DND-41 (cell line): Measurements from ENCODE around the gene THPO.
A peak's percentile ranks its signal among the peaks of the same experiment; 100 is the strongest.

Source experiments
- ATAC-seq: fragments of 200-7000 bp; cut with Tn5 transposase; 3 replicates; pipeline ENCODE4 v1.9.1; 2021; ENCODE audit warnings: low read depth; ENCODE audit not compliant: insufficient read depth
- DNase-seq: peaks from one replicate; pipeline ENCODE4 v3.0.0-alpha.2; 2020
- H2AFZ ChIP-seq: 2 replicates; pipeline ENCODE4 v1.6.0; 2012; ENCODE audit warnings: low read depth, low read length
- H3K27ac ChIP-seq: 2 replicates; pipeline ENCODE4 v1.5.1; 2012; ENCODE audit warnings: low read length, inconsistent platforms
- H3K27me3 ChIP-seq: fragments of 200-600 bp; sonication (generic); 2 replicates; pipeline ENCODE4 v1.6.0; 2012; ENCODE audit warnings: low read length, mild to moderate bottlenecking, inconsistent platforms; ENCODE audit not compliant: insufficient read depth, poor library complexity
- H3K36me3 ChIP-seq: 2 replicates; pipeline ENCODE4 v1.5.1; 2012; ENCODE audit warnings: low read length, inconsistent platforms; ENCODE audit not compliant: insufficient read depth
- H3K4me1 ChIP-seq: 2 replicates; pipeline ENCODE4 v1.5.1; 2012; ENCODE audit warnings: mild to moderate bottlenecking, low read length; ENCODE audit not compliant: insufficient read depth
- H3K4me2 ChIP-seq: 2 replicates; pipeline ENCODE4 v1.6.0; 2012; ENCODE audit warnings: mild to moderate bottlenecking, moderate library complexity, low read length, inconsistent platforms; ENCODE audit not compliant: insufficient read depth
- H3K4me3 ChIP-seq, 2 experiments: fragments of 200-600 bp in 1 of 2; shearing (Covaris generic) in 1 of 2; 2 replicates each; pipeline ENCODE4 v1.5.1; 2012 to 2016; ENCODE audit warnings: inconsistent platforms in 2 of 2, low read length in 2 of 2, mild to moderate bottlenecking in 2 of 2, low read depth in 1 of 2, moderate library complexity in 1 of 2
- H3K79me2 ChIP-seq: 2 replicates; pipeline ENCODE4 v1.6.0; 2012; ENCODE audit warnings: low read length, inconsistent platforms; ENCODE audit not compliant: insufficient read depth
- H3K9ac ChIP-seq: 2 replicates; pipeline ENCODE4 v1.6.0; 2012; ENCODE audit warnings: low read depth, mild to moderate bottlenecking, inconsistent platforms, low read length, moderate library complexity
- H3K9me3 ChIP-seq: 2 replicates; pipeline ENCODE4 v1.5.1; 2012; ENCODE audit warnings: low read length, moderate library complexity, mild to moderate bottlenecking, inconsistent platforms; ENCODE audit not compliant: insufficient read depth, severe bottlenecking
- H4K20me1 ChIP-seq: 2 replicates; pipeline ENCODE4 v1.6.0; 2012; ENCODE audit warnings: low read length; ENCODE audit not compliant: insufficient read depth
- CTCF ChIP-seq: IDR thresholded peaks from 2 replicates; pipeline ENCODE4 v1.5.1; 2012; ENCODE audit warnings: borderline replicate concordance, low read length, moderate library complexity, mild to moderate bottlenecking; ENCODE audit not compliant: poor library complexity, severe bottlenecking; ENCODE audit errors: extremely low read depth
- EZH2 ChIP-seq: IDR thresholded peaks from 3 replicates; pipeline ENCODE4 v1.6.1; 2012; ENCODE audit warnings: borderline replicate concordance, low read depth, mild to moderate bottlenecking, moderate library complexity, low read length, inconsistent platforms; ENCODE audit not compliant: severe bottlenecking

The THPO gene

GRCh38 chr3:184417619-184418327 is 39.8 kb upstream of the THPO start:
- Histone ChIP-seq H3K9ac (no peak overlapping the region), H3K27me3 (no peaks in the 10 kb centered on the region), H3K4me3 (no peak overlapping the region), H3K27ac (no peak overlapping the region), H3K9me3 (no peaks in the 10 kb centered on the region), H3K4me1 (peaks cover 3% of the 10 kb centered on the region; the same call in 1 of the 2 replicates), H3K36me3 (no peaks in the 10 kb centered on the region), H2AFZ (no peak overlapping the region), H4K20me1 (no peaks in the 10 kb centered on the region), H3K4me2 (peak overlapping the region; percentile 46; the same call in 1 of the 2 replicates), H3K79me2 (no peaks in the 10 kb centered on the region)
- peak; percentile 75 for DNase-seq
- peak; percentile 94 for TF ChIP-seq CTCF
- no peak for TF ChIP-seq EZH2
- peak; percentile 98 for ATAC-seq

GRCh38 chr3:184415203-184415490 is 37.1 kb upstream of the THPO start:
- H3K36me3 ChIP-seq = no peaks in the 10 kb centered on the region
- no peaks in the 10 kb centered on the region for H4K20me1 ChIP-seq
- no peaks in the 10 kb centered on the region for H3K9me3 ChIP-seq
- H2AFZ ChIP-seq = no peak overlapping the region
- no peak overlapping the region for H3K27ac ChIP-seq
- ATAC-seq (no peak), DNase-seq (no peak)
- TF ChIP-seq CTCF (no peak), EZH2 (no peak)
- H3K4me2 ChIP-seq = no peak overlapping the region
- no peak overlapping the region for H3K4me3 ChIP-seq
- peaks cover 3% of the 10 kb centered on the region; the same call in 1 of the 2 replicates for H3K4me1 ChIP-seq
- no peaks in the 10 kb centered on the region for H3K79me2 ChIP-seq
- H3K9ac ChIP-seq = no peak overlapping the region
- H3K27me3 ChIP-seq = peaks cover 2% of the 10 kb centered on the region

- ATAC-seq (no peak), DNase-seq (no peak)
- H2AFZ ChIP-seq = no peak overlapping the region
- no peak overlapping the region for H3K27ac ChIP-seq
- H3K36me3 ChIP-seq = no peaks in the 10 kb centered on the region
- TF ChIP-seq EZH2 = no peak
- TF ChIP-seq CTCF = no peak
- peaks cover 3% of the 10 kb centered on the region; the same call in 1 of the 2 replicates for H3K4me1 ChIP-seq
- H3K4me2 ChIP-seq = no peak overlapping the region
- no peak overlapping the region for H3K4me3 ChIP-seq
- H3K79me2 ChIP-seq = no peaks in the 10 kb centered on the region
- no peaks in the 10 kb centered on the region for H3K9me3 ChIP-seq
- peaks cover 4% of the 10 kb centered on the region for H3K27me3 ChIP-seq
- H4K20me1 ChIP-seq = no peaks in the 10 kb centered on the region
- H3K9ac ChIP-seq = no peak overlapping the region
Measured at GRCh38 chr3:184414418-184415202, 36.6 kb upstream of the THPO start.
